COLO668 (cell line): ENCODE results near the gene ALG12.

Experiments used
- DNase-seq: peaks from one replicate; lab custom pipeline; 2025; ENCODE audit not compliant: unreplicated experiment; lab: John Stamatoyannopoulos, UW

Gene ALG12

GRCh38 chr22:49915610-49916009, 2.6 kb downstream of the ALG12 start:
- no peak for DNase-seq

GRCh38 chr22:49914256-49914655, 4.0 kb downstream of the ALG12 start:
- no peak for DNase-seq

GRCh38 chr22:49913446-49913845, 4.8 kb downstream of the ALG12 start:
- DNase-seq = no peak

- no peak for DNase-seq
These were observed 5.2 kb downstream of the ALG12 start for GRCh38 chr22:49913026-49913425.

- no peak for DNase-seq
These were observed 6.2 kb downstream of the ALG12 start for GRCh38 chr22:49911881-49912625.

GRCh38 chr22:49910229-49911155, 7.7 kb downstream of the ALG12 start:
- DNase-seq = no peak

GRCh38 chr22:49909476-49910205, 8.6 kb downstream of the ALG12 start:
- no peak for DNase-seq

- no peak for DNase-seq
These were observed 10.4 kb downstream of the ALG12 start for GRCh38 chr22:49907807-49908206.

- no peak for DNase-seq
These were observed 11.4 kb downstream of the ALG12 start for GRCh38 chr22:49906799-49907290.

- no peak for DNase-seq
These were observed 12.0 kb downstream of the ALG12 start for GRCh38 chr22:49906071-49906798.

- no peak for DNase-seq
These were observed 12.8 kb downstream of the ALG12 start for GRCh38 chr22:49905465-49905864.

GRCh38 chr22:49904040-49904369, 14.2 kb downstream of the ALG12 start:
- DNase-seq = no peak

GRCh38 chr22:49903322-49904039, 14.8 kb downstream of the ALG12 start:
- DNase-seq = no peak

- no peak for DNase-seq
These were observed 16.8 kb downstream of the ALG12 start for GRCh38 chr22:49901457-49901856.

GRCh38 chr22:49900441-49901230, 17.6 kb downstream of the ALG12 start:
- no peak for DNase-seq

GRCh38 chr22:49899530-49899929, 18.7 kb downstream of the ALG12 start:
- DNase-seq = no peak

- DNase-seq = no peak
These were observed 21.1 kb downstream of the ALG12 start for GRCh38 chr22:49897015-49897684.

GRCh38 chr22:49896201-49896600, 22.0 kb downstream of the ALG12 start:
- DNase-seq = no peak
